Measurements from ENCODE around the gene GPD2. TPM values are rescaled to one million over a fixed set of nuclear protein-coding genes. Genes with fewer than 3 reads are reported as not detected.
A peak's percentile ranks its signal among the peaks of the same experiment; 100 is the strongest.

GPD2 gene
- total and polyA plus RNA-seq, 2 of the 8 experiments (the other 6 are each of a cell fraction or from before 2014, with no cell fraction given), result 8.4 to 43.1 TPM

GRCh38 chr2:156457523-156458517 is 21.6 kb downstream of the GPD2 start:
- no peaks in the 10 kb centered on the region for H3K23me2 ChIP-seq (ENCODE audit: low read depth, low read length)
- no peak overlapping the region for H2AFZ ChIP-seq (ENCODE audit: low read length)
- 87% methylated on average over 8 of the region's 8 CpGs; no CpG with 5 or more reads in 1 of the 2 experiments for WGBS, 2 experiments (ENCODE audit: extremely low coverage in 1 of 2, insufficient coverage in 1 of 2, insufficient read length in 1 of 2, insufficient replicate concordance in 2 of 2, low coverage in 1 of 2, low lambda C conversion rate in 2 of 2, missing lambda C conversion rate in 1 of 2)
- no peaks in the 10 kb centered on the region for H3K27me3 ChIP-seq (replicated peaks in 1 of 4; ENCODE audit: control insufficient read depth in 3 of 4, extremely low read depth in 1 of 4, insufficient read depth in 3 of 4, low read length in 3 of 4)
- DNase-seq (ENCODE audit: low read depth in 1 of 2, low spot score in 2 of 2) (no peak), FAIRE-seq (no peak)
- H3K4me3 ChIP-seq (ENCODE audit: extremely low read depth in 1 of 4, insufficient read depth in 2 of 4, low read depth in 3 of 4, low read length in 4 of 4), result no peak overlapping the region
- H3K79me2 ChIP-seq (ENCODE audit: control insufficient read depth in 1 of 2, insufficient read depth in 2 of 2, low read length in 2 of 2), result peaks cover 0 to 10% of the 10 kb centered on the region in 2 experiments; a peak in 1 of 4 replicates
- ChIA-PET CTCF (ENCODE audit: partially characterized antibody) (interaction anchor here (0.6 to 1.9 kb wide), 7 partner anchors 8 to 1076 kb away, joined by 3 to 5 read pairs (median 3); no protein-coding TSS in a partner anchor), POLR2A (ENCODE audit: partially characterized antibody) (no interaction called here)
- no peak overlapping the region for H4K5ac ChIP-seq (ENCODE audit: insufficient read length, low read depth, low read length)
- H2AK5ac ChIP-seq (ENCODE audit: low read depth, low read length), result no peak overlapping the region
- no peak overlapping the region for H3K23ac ChIP-seq (ENCODE audit: insufficient read length)
- H2BK120ac ChIP-seq (replicated peaks; ENCODE audit: low read depth, low read length), result no peak overlapping the region
- H2BK12ac ChIP-seq (ENCODE audit: low read depth, low read length), result no peak overlapping the region
- no peak overlapping the region for H3K4me2 ChIP-seq (ENCODE audit: insufficient read depth in 1 of 2, low read depth in 2 of 2, low read length in 2 of 2)
- H3K14ac ChIP-seq (ENCODE audit: insufficient read length), result no peak overlapping the region
- peaks cover 0 to 4% (median 0%) of the 10 kb centered on the region in 4 experiments; a peak in 1 of 7 replicates for H3K4me1 ChIP-seq (replicated peaks in 1 of 4; ENCODE audit: control insufficient read depth in 3 of 4, insufficient read depth in 4 of 4, low read length in 3 of 4)
- H3K27ac ChIP-seq (ENCODE audit: low read depth, low read length), result no peak overlapping the region
- no peak overlapping the region for H3K4ac ChIP-seq (replicated peaks; ENCODE audit: insufficient read length, low read depth, low read length)
- no peak overlapping the region for H3K9ac ChIP-seq (replicated peaks in 1 of 4; ENCODE audit: extremely low read depth in 1 of 4, low read depth in 3 of 4, low read length in 3 of 4)
- no peaks in the 10 kb centered on the region for H3K36me3 ChIP-seq (ENCODE audit: control insufficient read depth in 2 of 4, insufficient read depth in 4 of 4, low read length in 3 of 4)
- 0 out of 2 replicates have a peak, but pooled peaks cover 2% of the 10 kb centered on the region for H3K79me1 ChIP-seq (ENCODE audit: low read depth, low read length)
- no peaks in the 10 kb centered on the region for H4K20me1 ChIP-seq (replicated peaks in 1 of 2; ENCODE audit: control insufficient read depth in 1 of 2, insufficient read depth in 2 of 2, low read length in 2 of 2)
- no peak overlapping the region for H2BK5ac ChIP-seq (ENCODE audit: low read depth, low read length)
- H2BK20ac ChIP-seq (ENCODE audit: low read length), result no peak overlapping the region
- H3K9me3 ChIP-seq (ENCODE audit: insufficient read depth in 2 of 2, low read depth in 1 of 2, low read length in 1 of 2), result no peaks in the 10 kb centered on the region
- no peak overlapping the region for H2BK15ac ChIP-seq (ENCODE audit: low read length)
- H3K56ac ChIP-seq (replicated peaks; ENCODE audit: insufficient read length, low read depth, low read length), result no peak overlapping the region
- no peak overlapping the region for H4K91ac ChIP-seq (replicated peaks; ENCODE audit: insufficient read length, low read length)
- no peak overlapping the region for H3K18ac ChIP-seq (ENCODE audit: extremely low read depth, low read length)
- H4K8ac ChIP-seq (ENCODE audit: extremely low read depth, insufficient read depth, low read length), result no peak overlapping the region
- TF ChIP-seq RNF2 (IDR thresholded peaks at IDR 0.05; ENCODE audit: borderline replicate concordance, low read depth, low read length, missing control alignments, poor library complexity, severe bottlenecking), result no peak
- TF ChIP-seq CHD2 (IDR thresholded peaks at IDR 0.05; ENCODE audit: low read length), result no peak
- no peak for TF ChIP-seq YY1 (IDR thresholded peaks at IDR 0.05; ENCODE audit: low read depth, low read length)
- no peak for TF ChIP-seq KDM1A (IDR thresholded peaks at IDR 0.05; ENCODE audit: borderline replicate concordance, low read length)
- TF ChIP-seq BACH1 (IDR thresholded peaks at IDR 0.05; ENCODE audit: low read length), result no peak
- no peak for TF ChIP-seq SP4 (IDR thresholded peaks at IDR 0.05; ENCODE audit: low read length)
- TF ChIP-seq RAD21 (IDR thresholded peaks at IDR 0.05 in 1 of 2, conservative IDR thresholded peaks at IDR 0.05 in 1 of 2; ENCODE audit: low read depth in 2 of 2, low read length in 2 of 2), result peak in 1 of 2 experiments; percentile 31; a peak in 1 of 4 replicates
- TF ChIP-seq CTCF (IDR thresholded peaks at IDR 0.05; ENCODE audit: control extremely low read depth in 1 of 3, insufficient read depth in 1 of 3, low read depth in 1 of 3, low read length in 3 of 3), result peak in 1 of 3 experiments; percentile 16; a peak in 1 of 4 replicates

Measured in H1 (cell line).